ENCODE measurements around the gene FTCD. TPM values are rescaled to one million over a fixed set of nuclear protein-coding genes. Genes with fewer than 3 reads are reported as not detected.

Gene FTCD
- total RNA-seq, 4 donors from 2014 or later = 4.5 to 7.0 TPM; not detected in 2

DNA sequence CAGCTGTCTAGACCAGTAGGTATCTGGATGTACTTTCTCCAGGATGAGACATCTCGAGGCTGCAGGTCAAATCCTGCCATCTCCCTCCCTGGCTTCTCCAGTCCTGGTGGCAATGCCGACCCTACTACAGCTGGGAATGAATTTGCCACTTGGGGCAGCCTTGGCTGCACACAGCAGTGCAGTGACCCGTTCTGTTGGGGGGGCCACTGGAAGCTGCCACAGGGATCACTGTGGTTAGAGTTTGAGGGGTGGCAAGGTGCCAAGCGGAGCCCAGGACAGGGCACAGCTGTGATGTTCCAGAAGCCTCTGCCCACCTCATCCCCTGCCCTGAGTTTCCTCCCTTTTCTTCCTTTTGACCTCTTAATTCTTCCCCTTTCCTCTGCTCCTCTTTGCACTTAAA is 40.4 kb downstream of the FTCD start:
- intact Hi-C loops (cut with DNase I; ENCODE audit: low total_unique reads) = no loop called here
- H3K27ac ChIP-seq = no peak overlapping the region
- peak in 1 of 2 donors; percentile 24 for DNase-seq

GRCh38 chr21:46113497-46114176 is 41.7 kb downstream of the FTCD start:
- H3K4me1 ChIP-seq = peaks cover 0 to 26% of the 10 kb centered on the region in 2 donors
- TF ChIP-seq POLR2A (IDR thresholded peaks at IDR 0.05) = no peak
- TF ChIP-seq CTCF (IDR thresholded peaks at IDR 0.05) = no peak
- no peaks in the 10 kb centered on the region for H3K9me3 ChIP-seq
- H3K36me3 ChIP-seq = no peaks in the 10 kb centered on the region
- H3K4me3 ChIP-seq = no peak overlapping the region
- DNase-seq = no peak
- intact Hi-C loops (cut with DNase I; ENCODE audit: low total_unique reads) = no loop called here
- no peaks in the 10 kb centered on the region for H3K27me3 ChIP-seq
- no peak overlapping the region for H3K27ac ChIP-seq

More for the DNA sequence above, 40.4 kb downstream of the FTCD start:
- Histone ChIP-seq H3K4me3 (no peak overlapping the region), H3K36me3 (no peaks in the 10 kb centered on the region), H3K9me3 (no peaks in the 10 kb centered on the region), H3K4me1 (peaks cover 0 to 12% of the 10 kb centered on the region in 2 donors), H3K27me3 (no peaks in the 10 kb centered on the region)
- TF ChIP-seq POLR2A (IDR thresholded peaks at IDR 0.05) (no peak), CTCF (IDR thresholded peaks at IDR 0.05) (no peak)

GRCh38 chr21:46112725-46113215 is 42.6 kb downstream of the FTCD start:
- peaks cover 0 to 26% of the 10 kb centered on the region in 2 donors for H3K4me1 ChIP-seq
- no peak overlapping the region for H3K4me3 ChIP-seq
- no peaks in the 10 kb centered on the region for H3K9me3 ChIP-seq
- TF ChIP-seq POLR2A (IDR thresholded peaks at IDR 0.05) (no peak), CTCF (IDR thresholded peaks at IDR 0.05) (no peak)
- intact Hi-C loops (cut with DNase I; ENCODE audit: low total_unique reads) = no loop called here
- no peaks in the 10 kb centered on the region for H3K27me3 ChIP-seq
- no peak overlapping the region for H3K27ac ChIP-seq
- no peak for DNase-seq
- no peaks in the 10 kb centered on the region for H3K36me3 ChIP-seq

DNA sequence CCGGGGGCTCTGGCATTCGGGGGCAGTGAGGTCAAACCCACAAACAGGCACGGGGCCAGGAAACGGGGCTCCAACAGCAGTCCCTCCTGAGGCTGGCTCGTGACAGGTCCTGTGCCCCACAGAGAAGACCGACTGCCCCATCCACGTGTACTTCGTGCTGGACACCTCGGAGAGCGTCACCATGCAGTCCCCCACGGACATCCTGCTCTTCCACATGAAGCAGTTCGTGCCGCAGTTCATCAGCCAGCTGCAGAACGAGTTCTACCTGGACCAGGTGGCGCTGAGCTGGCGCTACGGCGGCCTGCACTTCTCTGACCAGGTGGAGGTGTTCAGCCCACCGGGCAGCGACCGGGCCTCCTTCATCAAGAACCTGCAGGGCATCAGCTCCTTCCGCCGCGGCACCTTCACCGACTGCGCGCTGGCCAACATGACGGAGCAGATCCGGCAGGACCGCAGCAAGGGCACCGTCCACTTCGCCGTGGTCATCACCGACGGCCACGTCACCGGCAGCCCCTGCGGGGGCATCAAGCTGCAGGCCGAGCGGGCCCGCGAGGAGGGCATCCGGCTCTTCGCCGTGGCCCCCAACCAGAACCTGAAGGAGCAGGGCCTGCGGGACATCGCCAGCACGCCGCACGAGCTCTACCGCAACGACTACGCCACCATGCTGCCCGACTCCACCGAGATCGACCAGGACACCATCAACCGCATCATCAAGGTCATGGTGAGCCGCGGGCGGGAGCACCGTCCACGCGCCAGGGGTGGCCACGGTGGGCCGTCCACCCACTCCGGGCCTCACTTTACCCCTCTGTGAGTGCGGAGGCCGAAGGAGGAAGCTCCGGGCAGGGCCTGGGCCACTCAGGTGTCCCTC is 43.3 kb downstream of the FTCD start:
- intact Hi-C loops (cut with DNase I; ENCODE audit: low total_unique reads) = no loop called here
- DNase-seq = peak; percentile 27 to 28
- Histone ChIP-seq H3K27me3 (no peaks in the 10 kb centered on the region), H3K9me3 (no peaks in the 10 kb centered on the region), H3K27ac (no peak overlapping the region), H3K4me1 (peaks cover 0 to 26% of the 10 kb centered on the region in 2 donors), H3K36me3 (no peaks in the 10 kb centered on the region), H3K4me3 (no peak overlapping the region)
- TF ChIP-seq POLR2A (IDR thresholded peaks at IDR 0.05) = no peak
- TF ChIP-seq CTCF (IDR thresholded peaks at IDR 0.05) = no peak

- peaks cover 0 to 26% of the 10 kb centered on the region in 2 donors for H3K4me1 ChIP-seq
- no peaks in the 10 kb centered on the region for H3K36me3 ChIP-seq
- peak overlapping the region; percentile 58 to 68 for H3K27ac ChIP-seq
- intact Hi-C loops (cut with DNase I; ENCODE audit: low total_unique reads) = no loop called here
- no peaks in the 10 kb centered on the region for H3K27me3 ChIP-seq
- DNase-seq = no peak
- H3K9me3 ChIP-seq = no peaks in the 10 kb centered on the region
- TF ChIP-seq CTCF (IDR thresholded peaks at IDR 0.05) (no peak), POLR2A (IDR thresholded peaks at IDR 0.05) (no peak)
- no peak overlapping the region for H3K4me3 ChIP-seq
These were observed 44.2 kb downstream of the FTCD start for GRCh38 chr21:46111193-46111571.

All from uterus (tissue), 4 donors.